Rectal smooth muscle tissue (tissue), 1 donor: ENCODE data around the gene GAL3ST1.

Experiments
- H3K27ac ChIP-seq: one replicate; pipeline ENCODE4 v1.7.0; 2013; ENCODE audit warnings: low read depth, low read length, inconsistent platforms
- H3K27me3 ChIP-seq: one replicate; pipeline ENCODE4 v1.7.0; 2013; ENCODE audit warnings: low read length; ENCODE audit not compliant: control insufficient read depth, insufficient read depth
- H3K36me3 ChIP-seq: one replicate; pipeline ENCODE4 v1.7.0; 2013; ENCODE audit warnings: low read length; ENCODE audit not compliant: control insufficient read depth, insufficient read depth
- H3K4me1 ChIP-seq: one replicate; pipeline ENCODE4 v1.7.0; 2013; ENCODE audit warnings: low read length; ENCODE audit not compliant: control insufficient read depth, insufficient read depth
- H3K4me3 ChIP-seq: one replicate; pipeline ENCODE4 v1.7.0; 2013; ENCODE audit warnings: low read length
- H3K9ac ChIP-seq: one replicate; pipeline ENCODE4 v1.7.0; 2013; ENCODE audit warnings: low read length

GAL3ST1 gene

GRCh38 chr22:30537083-30537731 is 37.3 kb downstream of the GAL3ST1 start:
- H3K4me3 ChIP-seq, result no peak overlapping the region

GRCh38 chr22:30535182-30535581 is 39.3 kb downstream of the GAL3ST1 start:
- H3K4me1 ChIP-seq, result no peaks in the 10 kb centered on the region
- H3K27ac ChIP-seq, result no peak overlapping the region
- no peaks in the 10 kb centered on the region for H3K36me3 ChIP-seq
- H3K4me3 ChIP-seq, result no peak overlapping the region
- H3K27me3 ChIP-seq, result no peaks in the 10 kb centered on the region
- no peak overlapping the region for H3K9ac ChIP-seq

More at GRCh38 chr22:30537083-30537731, 37.3 kb downstream of the GAL3ST1 start:
- Histone ChIP-seq H3K27me3 (no peaks in the 10 kb centered on the region), H3K9ac (no peak overlapping the region), H3K36me3 (no peaks in the 10 kb centered on the region), H3K27ac (no peak overlapping the region), H3K4me1 (no peaks in the 10 kb centered on the region)

GRCh38 chr22:30531651-30532608 is 42.5 kb downstream of the GAL3ST1 start:
- no peak overlapping the region for H3K27ac ChIP-seq
- H3K9ac ChIP-seq, result no peak overlapping the region
- no peaks in the 10 kb centered on the region for H3K36me3 ChIP-seq
- H3K4me1 ChIP-seq, result no peaks in the 10 kb centered on the region
- H3K27me3 ChIP-seq, result no peaks in the 10 kb centered on the region
- H3K4me3 ChIP-seq, result no peak overlapping the region

- Histone ChIP-seq H3K27ac (no peak overlapping the region), H3K36me3 (no peaks in the 10 kb centered on the region), H3K9ac (no peak overlapping the region), H3K4me1 (no peaks in the 10 kb centered on the region), H3K4me3 (no peak overlapping the region), H3K27me3 (no peaks in the 10 kb centered on the region)
These were observed 47.8 kb downstream of the GAL3ST1 start for GRCh38 chr22:30526656-30527055.

GRCh38 chr22:30523646-30524489 is 50.6 kb downstream of the GAL3ST1 start:
- Histone ChIP-seq H3K9ac (no peak overlapping the region), H3K4me1 (no peaks in the 10 kb centered on the region), H3K27ac (no peak overlapping the region), H3K36me3 (no peaks in the 10 kb centered on the region), H3K4me3 (no peak overlapping the region), H3K27me3 (no peaks in the 10 kb centered on the region)

- no peaks in the 10 kb centered on the region for H3K36me3 ChIP-seq
- no peak overlapping the region for H3K9ac ChIP-seq
- no peak overlapping the region for H3K27ac ChIP-seq
- H3K4me3 ChIP-seq, result no peak overlapping the region
- no peaks in the 10 kb centered on the region for H3K4me1 ChIP-seq
- no peaks in the 10 kb centered on the region for H3K27me3 ChIP-seq
These were observed 52.9 kb downstream of the GAL3ST1 start for GRCh38 chr22:30521368-30522156.

- no peak overlapping the region for H3K4me3 ChIP-seq
- H3K9ac ChIP-seq, result no peak overlapping the region
- no peaks in the 10 kb centered on the region for H3K27me3 ChIP-seq
- H3K4me1 ChIP-seq, result no peaks in the 10 kb centered on the region
- H3K36me3 ChIP-seq, result no peaks in the 10 kb centered on the region
- H3K27ac ChIP-seq, result no peak overlapping the region
These were observed 54.5 kb downstream of the GAL3ST1 start for GRCh38 chr22:30519842-30520425.

GRCh38 chr22:30516731-30517130 is 57.7 kb downstream of the GAL3ST1 start:
- no peaks in the 10 kb centered on the region for H3K4me1 ChIP-seq
- no peak overlapping the region for H3K4me3 ChIP-seq
- H3K27ac ChIP-seq, result no peak overlapping the region
- no peaks in the 10 kb centered on the region for H3K27me3 ChIP-seq
- H3K36me3 ChIP-seq, result no peaks in the 10 kb centered on the region
- no peak overlapping the region for H3K9ac ChIP-seq

GRCh38 chr22:30516273-30516672 is 58.2 kb downstream of the GAL3ST1 start:
- H3K36me3 ChIP-seq, result no peaks in the 10 kb centered on the region
- H3K4me1 ChIP-seq, result no peaks in the 10 kb centered on the region
- no peak overlapping the region for H3K27ac ChIP-seq
- H3K9ac ChIP-seq, result no peak overlapping the region
- no peaks in the 10 kb centered on the region for H3K27me3 ChIP-seq
- no peak overlapping the region for H3K4me3 ChIP-seq

GRCh38 chr22:30514252-30514651 is 60.2 kb downstream of the GAL3ST1 start:
- no peaks in the 10 kb centered on the region for H3K36me3 ChIP-seq
- no peaks in the 10 kb centered on the region for H3K27me3 ChIP-seq
- no peaks in the 10 kb centered on the region for H3K4me1 ChIP-seq
- no peak overlapping the region for H3K27ac ChIP-seq
- H3K4me3 ChIP-seq, result no peak overlapping the region
- no peak overlapping the region for H3K9ac ChIP-seq

GRCh38 chr22:30513462-30513861 is 61.0 kb downstream of the GAL3ST1 start:
- no peaks in the 10 kb centered on the region for H3K36me3 ChIP-seq
- no peaks in the 10 kb centered on the region for H3K27me3 ChIP-seq
- H3K4me1 ChIP-seq, result no peaks in the 10 kb centered on the region
- H3K27ac ChIP-seq, result no peak overlapping the region
- H3K4me3 ChIP-seq, result no peak overlapping the region
- no peak overlapping the region for H3K9ac ChIP-seq
